ENCODE data around the gene ITPR2.

The ITPR2 gene

GRCh38 chr12:26573225-26573909 is 259.6 kb downstream of the ITPR2 start:
- DNase-seq (ENCODE audit: low read depth in 2 of 2) = no peak

- DNase-seq (ENCODE audit: low read depth in 2 of 2) = no peak
These were observed 260.9 kb downstream of the ITPR2 start for GRCh38 chr12:26572137-26572536.

GRCh38 chr12:26571560-26571959 is 261.4 kb downstream of the ITPR2 start:
- no peak for DNase-seq (ENCODE audit: low read depth in 2 of 2)

- DNase-seq (ENCODE audit: low read depth in 2 of 2) = no peak
These were observed 265.9 kb downstream of the ITPR2 start for GRCh38 chr12:26567126-26567525.

- DNase-seq (ENCODE audit: low read depth in 2 of 2) = no peak
These were observed 266.3 kb downstream of the ITPR2 start for GRCh38 chr12:26566675-26567074.

GRCh38 chr12:26566186-26566585 is 266.8 kb downstream of the ITPR2 start:
- DNase-seq (ENCODE audit: low read depth in 2 of 2) = no peak

- no peak for DNase-seq (ENCODE audit: low read depth in 2 of 2)
These were observed 268.6 kb downstream of the ITPR2 start for GRCh38 chr12:26564391-26564790.

- no peak for DNase-seq (ENCODE audit: low read depth in 2 of 2)
These were observed 269.4 kb downstream of the ITPR2 start for GRCh38 chr12:26563552-26563951.

GRCh38 chr12:26557326-26557725 is 275.7 kb downstream of the ITPR2 start:
- no peak for DNase-seq (ENCODE audit: low read depth in 2 of 2)

GRCh38 chr12:26556916-26557315 is 276.1 kb downstream of the ITPR2 start:
- no peak for DNase-seq (ENCODE audit: low read depth in 2 of 2)

GRCh38 chr12:26555139-26555538 is 277.9 kb downstream of the ITPR2 start:
- no peak for DNase-seq (ENCODE audit: low read depth in 2 of 2)

- DNase-seq (ENCODE audit: low read depth in 2 of 2) = no peak
These were observed 278.7 kb downstream of the ITPR2 start for GRCh38 chr12:26554332-26554731.

GRCh38 chr12:26551385-26551784 is 281.6 kb downstream of the ITPR2 start:
- no peak for DNase-seq (ENCODE audit: low read depth in 2 of 2)

- DNase-seq (ENCODE audit: low read depth in 2 of 2) = no peak
These were observed 284.8 kb downstream of the ITPR2 start for GRCh38 chr12:26548227-26548626.

- no peak for DNase-seq (ENCODE audit: low read depth in 2 of 2)
These were observed 286.3 kb downstream of the ITPR2 start for GRCh38 chr12:26546535-26547314.

GRCh38 chr12:26539131-26539530 is 293.9 kb downstream of the ITPR2 start:
- no peak for DNase-seq (ENCODE audit: low read depth in 2 of 2)

GRCh38 chr12:26537651-26538050 is 295.3 kb downstream of the ITPR2 start:
- no peak for DNase-seq (ENCODE audit: low read depth in 2 of 2)

- no peak for DNase-seq (ENCODE audit: low read depth in 2 of 2)
These were observed 295.9 kb downstream of the ITPR2 start for GRCh38 chr12:26537126-26537525.

GRCh38 chr12:26535826-26536225 is 297.2 kb downstream of the ITPR2 start:
- no peak for DNase-seq (ENCODE audit: low read depth in 2 of 2)

GRCh38 chr12:26534071-26534470 is 298.9 kb downstream of the ITPR2 start:
- no peak for DNase-seq (ENCODE audit: low read depth in 2 of 2)

GRCh38 chr12:26533211-26533610 is 299.8 kb downstream of the ITPR2 start:
- no peak for DNase-seq (ENCODE audit: low read depth in 2 of 2)

GRCh38 chr12:26530461-26530860 is 302.5 kb downstream of the ITPR2 start:
- DNase-seq (ENCODE audit: low read depth in 2 of 2) = no peak

- no peak for DNase-seq (ENCODE audit: low read depth in 2 of 2)
These were observed 304.1 kb downstream of the ITPR2 start for GRCh38 chr12:26528943-26529342.
